SK-N-SH (cell line): ENCODE results near the gene FAM234A. TPM values are rescaled to one million over a fixed set of nuclear protein-coding genes. Genes with fewer than 3 reads are reported as not detected.

Source experiments
- CTCF ChIA-PET: fragments of 300-600, 350-600 bp; formaldehyde crosslinking; extraction: SDS; loops from one replicate; lab custom pipeline; 2021; lab: Yijun Ruan, JAX
- POLR2A ChIA-PET: fragments of 350-600 bp; sonication (Branson Sonifier 250); formaldehyde crosslinking; extraction: SDS; loops from one replicate; lab custom pipeline; 2020; ENCODE audit warnings: antibody characterized with exemption, inconsistent platforms; lab: Yijun Ruan, JAX
- DNase-seq: peaks from one replicate; pipeline ENCODE4 v3.0.0; 2012
- H2AFZ ChIP-seq: fragments of 200-600 bp; sonication (generic); 2 replicates; pipeline ENCODE4 v1.8.1; 2016; ENCODE audit warnings: antibody characterized with exemption, mild to moderate bottlenecking, low read depth
- H3F3A ChIP-seq: fragments of 200-600 bp; sonication (generic); replicated peaks from 2 replicates; pipeline ENCODE3; 2016; ENCODE audit warnings: antibody characterized with exemption, mild to moderate bottlenecking; ENCODE audit not compliant: insufficient read depth
- H3K27ac ChIP-seq, 2 experiments: fragments of 200-500 bp in 1 of 2; fragments of 200-600 bp in 1 of 2; sonication (Bioruptor generic) in 1 of 2; sonication (generic), shearing (Covaris generic) in 1 of 2; 2 replicates each; pipeline versions ENCODE4 v1.5.1 to v1.6.1; 2014 to 2016; ENCODE audit warnings: low read depth in 2 of 2, inconsistent platforms in 1 of 2, low read length in 1 of 2, mild to moderate bottlenecking in 1 of 2, mixed read lengths in 1 of 2
- H3K27me3 ChIP-seq: fragments of 200-600 bp; sonication (generic), shearing (Covaris generic); 2 replicates; pipeline ENCODE4 v1.6.1; 2016; ENCODE audit warnings: mixed run types; ENCODE audit not compliant: insufficient read depth
- H3K36me3 ChIP-seq, 2 experiments: fragments of 200-500 bp in 1 of 2; fragments of 200-600 bp in 1 of 2; sonication (Bioruptor generic) in 1 of 2; sonication (generic) in 1 of 2; replicated peaks in 1 of 2; 2 replicates each; pipeline versions ENCODE3 to v1.5.1; 2014 to 2016; ENCODE audit warnings: low read length in 1 of 2, mild to moderate bottlenecking in 1 of 2; ENCODE audit not compliant: insufficient read depth in 2 of 2, control insufficient read depth in 1 of 2
- H3K4me1 ChIP-seq, 2 experiments: fragments of 200-500 bp in 1 of 2; fragments of 200-600 bp in 1 of 2; sonication (Bioruptor generic) in 1 of 2; sonication (generic), shearing (Covaris generic) in 1 of 2; 2 replicates each; pipeline versions ENCODE4 v1.5.1 to v1.6.1; 2014 to 2016; ENCODE audit warnings: low read depth in 1 of 2, low read length in 1 of 2, mixed run types in 1 of 2; ENCODE audit not compliant: insufficient read depth in 2 of 2, control insufficient read depth in 1 of 2
- H3K4me2 ChIP-seq: fragments of 200-600 bp; sonication (generic), shearing (Covaris generic); 2 replicates; pipeline ENCODE4 v1.6.1; 2017; ENCODE audit warnings: mixed run types
- H3K4me3 ChIP-seq, 2 experiments: fragments of 200-500 bp in 1 of 2; fragments of 200-600 bp in 1 of 2; sonication (Bioruptor generic) in 1 of 2; sonication (generic), shearing (Covaris generic) in 1 of 2; 2 replicates each; pipeline versions ENCODE4 v1.5.1 to v1.8.1; 2014 to 2016; ENCODE audit warnings: low read depth in 2 of 2, inconsistent platforms in 1 of 2, low read length in 1 of 2, mild to moderate bottlenecking in 1 of 2, mixed read lengths in 1 of 2, moderate library complexity in 1 of 2
- H3K79me2 ChIP-seq: fragments of 200-600 bp; sonication (generic); 2 replicates; pipeline ENCODE4 v1.8.1; 2017; ENCODE audit warnings: mild to moderate bottlenecking; ENCODE audit not compliant: insufficient read depth
- H3K9ac ChIP-seq: fragments of 200-600 bp; sonication (generic); 2 replicates; pipeline ENCODE4 v1.6.1; 2017; ENCODE audit warnings: mixed run types
- H3K9me2 ChIP-seq: fragments of 200-600 bp; sonication (generic); 2 replicates; pipeline ENCODE4 v1.6.1; 2017; ENCODE audit warnings: mixed run types
- H3K9me3 ChIP-seq: fragments of 200-600 bp; sonication (generic); 2 replicates; pipeline ENCODE4 v1.6.1; 2017; ENCODE audit warnings: mixed run types, mild to moderate bottlenecking, moderate library complexity
- H4K20me1 ChIP-seq: fragments of 200-600 bp; sonication (generic); 2 replicates; pipeline ENCODE4 v1.6.1; 2017; ENCODE audit warnings: mild to moderate bottlenecking, mixed run types; ENCODE audit not compliant: insufficient read depth
- CHD2 ChIP-seq: fragments of 150-350 bp; IDR thresholded peaks from 2 replicates; pipeline ENCODE4 v1.6.1; 2018; ENCODE audit warnings: low read length; ENCODE audit not compliant: partially characterized antibody
- ELF1 ChIP-seq: IDR thresholded peaks from 2 replicates; pipeline ENCODE4 v1.4.0; 2012
- EP300 ChIP-seq, 2 experiments: IDR thresholded peaks; 2 replicates each; pipeline versions ENCODE4 v1.4.0 to v1.6.1; 2012; ENCODE audit warnings: borderline replicate concordance in 1 of 2, low read depth in 1 of 2, low read length in 1 of 2
- FOXJ3 ChIP-seq: sonication (generic); formaldehyde crosslinking; IDR thresholded peaks from 2 replicates; pipeline ENCODE4 v1.5.1; 2020; ENCODE audit warnings: mild to moderate bottlenecking, missing genetic modification reagents
- FOXM1 ChIP-seq: IDR thresholded peaks from 2 replicates; pipeline ENCODE4 v1.4.0; 2012; ENCODE audit warnings: low read depth, mild to moderate bottlenecking
- GABPA ChIP-seq: IDR thresholded peaks from 2 replicates; pipeline ENCODE4 v1.4.0; 2012; ENCODE audit warnings: low read depth, mild to moderate bottlenecking
- MEF2A ChIP-seq: IDR thresholded peaks from 2 replicates; pipeline ENCODE4 v1.4.0; 2012; ENCODE audit warnings: low read depth, borderline replicate concordance
- MXI1 ChIP-seq: IDR thresholded peaks from 2 replicates; pipeline ENCODE4 v1.6.1; 2012; ENCODE audit warnings: mild to moderate bottlenecking, low read depth, low read length, improper control_type of control experiment
- NFIC ChIP-seq: IDR thresholded peaks from 2 replicates; pipeline ENCODE4 v1.4.0; 2012; ENCODE audit warnings: borderline replicate concordance
- NRF1 ChIP-seq: IDR thresholded peaks from 2 replicates; pipeline ENCODE4 v1.6.1; 2012; ENCODE audit warnings: low read depth, mild to moderate bottlenecking, low read length
- SIN3A ChIP-seq: IDR thresholded peaks from 2 replicates; pipeline ENCODE4 v1.6.1; 2012; ENCODE audit warnings: low read depth, mild to moderate bottlenecking, low read length, moderate library complexity, borderline replicate concordance
- TAF1 ChIP-seq: IDR thresholded peaks from 2 replicates; pipeline ENCODE4 v1.6.1; 2012; ENCODE audit warnings: low read depth, mild to moderate bottlenecking, low read length, moderate library complexity, borderline replicate concordance
- TCF12 ChIP-seq: IDR thresholded peaks from 2 replicates; pipeline ENCODE4 v1.4.0; 2012
- TEAD4 ChIP-seq: IDR thresholded peaks from 2 replicates; pipeline ENCODE4 v1.4.0; 2012; ENCODE audit warnings: mild to moderate bottlenecking, borderline replicate concordance; ENCODE audit not compliant: insufficient read depth
- YY1 ChIP-seq: IDR thresholded peaks from 2 replicates; pipeline ENCODE4 v1.4.0; 2012; ENCODE audit warnings: low read depth, mild to moderate bottlenecking
- WGBS: methylation state at CpG from one replicate; pipeline ENCODE4 v1.1.6; 2017; ENCODE audit warnings: low lambda C conversion rate; 5-methylcytosine and 5-hydroxymethylcytosine counted together
- polyA plus RNA-seq, 3 experiments: library from polyadenylated mRNA; depleted of rRNA; stranded (reverse); fragments of >200 nt; gene quantifications; 2 replicates each; pipeline ENCODE4 v1.2.3, GENCODE V29; 2012
- TF ChIP-seq, protein P1 (sequence below): IDR thresholded peaks from 2 replicates; pipeline ENCODE4 v1.4.0; 2012; ENCODE audit warnings: low read depth, borderline replicate concordance
- TF ChIP-seq, protein P2 (sequence below): fragments of 200-600 bp; sonication (generic); IDR thresholded peaks from 2 replicates; pipeline ENCODE4 v1.6.1; 2017; ENCODE audit warnings: antibody characterized with exemption, mild to moderate bottlenecking, moderate library complexity
- TF ChIP-seq, protein P3 (sequence below): fragments of 150-350 bp; IDR thresholded peaks from 2 replicates; pipeline ENCODE4 v1.6.1; 2017; ENCODE audit warnings: antibody characterized with exemption, low read length, low read depth, borderline replicate concordance
- TF ChIP-seq, protein P4 (sequence below): IDR thresholded peaks from 2 replicates; pipeline ENCODE4; 2012

FAM234A gene
- polyA plus RNA-seq, 1 of the 3 experiments (the other 2 are of a cell fraction): 126 TPM

DNA sequence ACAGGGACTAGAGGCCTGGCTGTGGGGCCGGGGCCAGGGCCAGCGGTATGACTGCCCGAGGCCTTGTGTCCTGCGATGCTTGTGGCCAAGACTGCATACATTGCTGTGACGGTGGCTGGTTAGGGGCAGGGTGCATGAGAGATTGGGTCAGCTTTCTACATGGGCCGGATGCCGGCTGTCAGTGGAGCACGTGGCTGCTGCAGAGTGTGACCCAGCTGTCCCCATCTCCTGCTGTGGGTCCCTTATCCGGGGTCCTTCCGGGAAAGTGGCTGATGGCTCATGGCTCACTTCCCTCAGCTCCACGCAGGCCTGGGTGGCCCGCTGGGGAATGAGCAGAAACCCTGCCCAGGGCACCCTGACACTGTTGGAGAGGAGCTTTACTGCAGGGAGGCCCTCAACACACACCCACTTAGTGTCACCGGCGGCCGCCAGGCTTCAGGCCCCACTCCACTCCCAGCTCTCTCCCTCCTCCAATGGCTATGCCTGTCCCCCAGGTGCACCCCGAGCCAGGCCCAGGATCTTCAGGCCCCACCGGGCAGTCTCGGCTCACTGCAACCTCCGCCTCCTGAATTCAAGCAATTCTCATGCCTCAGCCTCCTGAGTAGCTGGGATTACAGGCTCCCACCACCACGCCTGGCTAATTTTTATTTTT is 41.9 kb downstream of the FAM234A start:
- 95% methylated on average over 17 of the region's 20 CpGs for WGBS

More for the DNA sequence above, 41.9 kb downstream of the FAM234A start:
- no peaks in the 10 kb centered on the region for H3K36me3 ChIP-seq
- peaks cover 3% of the 10 kb centered on the region for H3F3A ChIP-seq
- H3K27ac ChIP-seq: no peak overlapping the region
- no peaks in the 10 kb centered on the region for H3K27me3 ChIP-seq
- H3K9me2 ChIP-seq: no peaks in the 10 kb centered on the region
- TF ChIP-seq FOXM1: no peak
- TF ChIP-seq NFIC: no peak
- TF ChIP-seq, protein P1, sequence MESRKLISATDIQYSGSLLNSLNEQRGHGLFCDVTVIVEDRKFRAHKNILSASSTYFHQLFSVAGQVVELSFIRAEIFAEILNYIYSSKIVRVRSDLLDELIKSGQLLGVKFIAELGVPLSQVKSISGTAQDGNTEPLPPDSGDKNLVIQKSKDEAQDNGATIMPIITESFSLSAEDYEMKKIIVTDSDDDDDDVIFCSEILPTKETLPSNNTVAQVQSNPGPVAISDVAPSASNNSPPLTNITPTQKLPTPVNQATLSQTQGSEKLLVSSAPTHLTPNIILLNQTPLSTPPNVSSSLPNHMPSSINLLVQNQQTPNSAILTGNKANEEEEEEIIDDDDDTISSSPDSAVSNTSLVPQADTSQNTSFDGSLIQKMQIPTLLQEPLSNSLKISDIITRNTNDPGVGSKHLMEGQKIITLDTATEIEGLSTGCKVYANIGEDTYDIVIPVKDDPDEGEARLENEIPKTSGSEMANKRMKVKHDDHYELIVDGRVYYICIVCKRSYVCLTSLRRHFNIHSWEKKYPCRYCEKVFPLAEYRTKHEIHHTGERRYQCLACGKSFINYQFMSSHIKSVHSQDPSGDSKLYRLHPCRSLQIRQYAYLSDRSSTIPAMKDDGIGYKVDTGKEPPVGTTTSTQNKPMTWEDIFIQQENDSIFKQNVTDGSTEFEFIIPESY: no peak
- TF ChIP-seq GABPA: no peak
- TF ChIP-seq, protein P2, sequence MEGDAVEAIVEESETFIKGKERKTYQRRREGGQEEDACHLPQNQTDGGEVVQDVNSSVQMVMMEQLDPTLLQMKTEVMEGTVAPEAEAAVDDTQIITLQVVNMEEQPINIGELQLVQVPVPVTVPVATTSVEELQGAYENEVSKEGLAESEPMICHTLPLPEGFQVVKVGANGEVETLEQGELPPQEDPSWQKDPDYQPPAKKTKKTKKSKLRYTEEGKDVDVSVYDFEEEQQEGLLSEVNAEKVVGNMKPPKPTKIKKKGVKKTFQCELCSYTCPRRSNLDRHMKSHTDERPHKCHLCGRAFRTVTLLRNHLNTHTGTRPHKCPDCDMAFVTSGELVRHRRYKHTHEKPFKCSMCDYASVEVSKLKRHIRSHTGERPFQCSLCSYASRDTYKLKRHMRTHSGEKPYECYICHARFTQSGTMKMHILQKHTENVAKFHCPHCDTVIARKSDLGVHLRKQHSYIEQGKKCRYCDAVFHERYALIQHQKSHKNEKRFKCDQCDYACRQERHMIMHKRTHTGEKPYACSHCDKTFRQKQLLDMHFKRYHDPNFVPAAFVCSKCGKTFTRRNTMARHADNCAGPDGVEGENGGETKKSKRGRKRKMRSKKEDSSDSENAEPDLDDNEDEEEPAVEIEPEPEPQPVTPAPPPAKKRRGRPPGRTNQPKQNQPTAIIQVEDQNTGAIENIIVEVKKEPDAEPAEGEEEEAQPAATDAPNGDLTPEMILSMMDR: no peak
- TF ChIP-seq YY1: no peak
- TF ChIP-seq TEAD4: no peak
- TF ChIP-seq TCF12: no peak
- TF ChIP-seq ELF1: no peak
- TF ChIP-seq, protein P3, sequence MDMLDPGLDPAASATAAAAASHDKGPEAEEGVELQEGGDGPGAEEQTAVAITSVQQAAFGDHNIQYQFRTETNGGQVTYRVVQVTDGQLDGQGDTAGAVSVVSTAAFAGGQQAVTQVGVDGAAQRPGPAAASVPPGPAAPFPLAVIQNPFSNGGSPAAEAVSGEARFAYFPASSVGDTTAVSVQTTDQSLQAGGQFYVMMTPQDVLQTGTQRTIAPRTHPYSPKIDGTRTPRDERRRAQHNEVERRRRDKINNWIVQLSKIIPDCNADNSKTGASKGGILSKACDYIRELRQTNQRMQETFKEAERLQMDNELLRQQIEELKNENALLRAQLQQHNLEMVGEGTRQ: no peak
- no peak for TF ChIP-seq CHD2
- TF ChIP-seq MXI1: no peak
- TF ChIP-seq, protein P4, sequence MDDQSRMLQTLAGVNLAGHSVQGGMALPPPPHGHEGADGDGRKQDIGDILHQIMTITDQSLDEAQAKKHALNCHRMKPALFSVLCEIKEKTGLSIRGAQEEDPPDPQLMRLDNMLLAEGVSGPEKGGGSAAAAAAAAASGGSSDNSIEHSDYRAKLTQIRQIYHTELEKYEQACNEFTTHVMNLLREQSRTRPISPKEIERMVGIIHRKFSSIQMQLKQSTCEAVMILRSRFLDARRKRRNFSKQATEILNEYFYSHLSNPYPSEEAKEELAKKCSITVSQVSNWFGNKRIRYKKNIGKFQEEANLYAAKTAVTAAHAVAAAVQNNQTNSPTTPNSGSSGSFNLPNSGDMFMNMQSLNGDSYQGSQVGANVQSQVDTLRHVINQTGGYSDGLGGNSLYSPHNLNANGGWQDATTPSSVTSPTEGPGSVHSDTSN: no peak
- no peak for TF ChIP-seq SIN3A
- no peak for TF ChIP-seq FOXJ3
- TF ChIP-seq NRF1: no peak
- TF ChIP-seq EP300 (IDR thresholded peaks at IDR 0.05; ENCODE audit: borderline replicate concordance in 1 of 2, low read depth in 1 of 2, low read length in 1 of 2): no peak
- no peak for TF ChIP-seq TAF1
- TF ChIP-seq MEF2A: no peak
- H3K9me3 ChIP-seq: no peaks in the 10 kb centered on the region
- 0 out of 2 replicates have a peak overlapping the region, but pooled peaks have one; percentile 44 for H3K4me2 ChIP-seq
- H2AFZ ChIP-seq: no peak overlapping the region
- H4K20me1 ChIP-seq: no peaks in the 10 kb centered on the region
- no peak overlapping the region for H3K9ac ChIP-seq
- ChIA-PET POLR2A (interaction anchor here (0.6 to 1.4 kb wide), 2 partner anchors 41 to 378 kb away, joined by 3 to 6 read pairs; no protein-coding TSS in a partner anchor), CTCF (interaction anchor here (1.1 to 1.9 kb wide), 2 partner anchors 85 to 96 kb away, joined by 5 to 6 read pairs; partner anchors contain the start of gene HBQ1)
- peaks cover 0 to 13% of the 10 kb centered on the region in 2 experiments; a peak in 1 of 4 replicates for H3K4me1 ChIP-seq
- H3K4me3 ChIP-seq: no peak overlapping the region
- H3K79me2 ChIP-seq: no peaks in the 10 kb centered on the region
- DNase-seq: no peak
